HG02885 (cell line): ENCODE data around the gene AP2A2.

Experiments used
- ATAC-seq: cut with Tn5 transposase; IDR thresholded peaks from one replicate; pipeline ENCODE4 v1.9.1; 2021; ENCODE audit warnings: mild to moderate bottlenecking; ENCODE audit not compliant: unreplicated experiment, poor library complexity

The AP2A2 gene

DNA sequence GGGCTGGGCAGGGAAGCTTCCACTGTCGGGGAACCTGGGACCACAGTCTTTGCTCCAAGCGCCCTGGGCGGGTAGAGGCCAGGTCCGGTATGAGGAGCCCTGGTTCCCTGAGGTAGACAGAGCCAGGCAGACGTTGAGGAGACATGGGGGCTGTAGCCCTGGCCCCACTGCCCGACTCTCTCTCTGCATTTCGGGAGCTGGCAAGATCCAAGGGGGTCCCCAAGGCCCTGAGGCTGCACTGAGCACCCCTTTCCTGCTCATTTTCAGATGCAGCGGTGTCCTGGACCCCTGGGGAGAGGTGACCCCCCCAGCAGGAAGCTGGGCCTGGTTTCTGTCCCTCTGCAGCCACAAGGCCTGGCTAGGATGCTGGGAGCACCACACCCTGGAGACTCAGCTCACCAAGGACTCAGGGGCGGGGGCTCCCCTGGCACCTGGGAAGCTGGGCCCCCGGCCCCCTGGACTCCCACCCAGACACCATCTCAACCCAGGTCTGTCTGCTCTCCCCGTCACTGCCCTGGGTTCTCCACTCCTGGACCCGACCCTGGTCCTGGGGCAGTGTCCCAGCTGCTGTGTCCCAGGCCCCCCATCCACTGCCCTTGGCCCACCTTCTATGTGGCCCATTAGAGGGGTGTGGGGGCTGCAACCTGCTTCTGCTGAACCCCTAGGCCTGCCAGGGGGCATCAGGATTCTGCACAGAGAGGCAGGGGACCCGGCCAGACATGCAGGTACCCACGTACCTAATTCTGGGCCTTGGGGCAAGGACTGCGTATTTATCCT is 125.9 kb downstream of the AP2A2 start:
- ATAC-seq = no peak

DNA sequence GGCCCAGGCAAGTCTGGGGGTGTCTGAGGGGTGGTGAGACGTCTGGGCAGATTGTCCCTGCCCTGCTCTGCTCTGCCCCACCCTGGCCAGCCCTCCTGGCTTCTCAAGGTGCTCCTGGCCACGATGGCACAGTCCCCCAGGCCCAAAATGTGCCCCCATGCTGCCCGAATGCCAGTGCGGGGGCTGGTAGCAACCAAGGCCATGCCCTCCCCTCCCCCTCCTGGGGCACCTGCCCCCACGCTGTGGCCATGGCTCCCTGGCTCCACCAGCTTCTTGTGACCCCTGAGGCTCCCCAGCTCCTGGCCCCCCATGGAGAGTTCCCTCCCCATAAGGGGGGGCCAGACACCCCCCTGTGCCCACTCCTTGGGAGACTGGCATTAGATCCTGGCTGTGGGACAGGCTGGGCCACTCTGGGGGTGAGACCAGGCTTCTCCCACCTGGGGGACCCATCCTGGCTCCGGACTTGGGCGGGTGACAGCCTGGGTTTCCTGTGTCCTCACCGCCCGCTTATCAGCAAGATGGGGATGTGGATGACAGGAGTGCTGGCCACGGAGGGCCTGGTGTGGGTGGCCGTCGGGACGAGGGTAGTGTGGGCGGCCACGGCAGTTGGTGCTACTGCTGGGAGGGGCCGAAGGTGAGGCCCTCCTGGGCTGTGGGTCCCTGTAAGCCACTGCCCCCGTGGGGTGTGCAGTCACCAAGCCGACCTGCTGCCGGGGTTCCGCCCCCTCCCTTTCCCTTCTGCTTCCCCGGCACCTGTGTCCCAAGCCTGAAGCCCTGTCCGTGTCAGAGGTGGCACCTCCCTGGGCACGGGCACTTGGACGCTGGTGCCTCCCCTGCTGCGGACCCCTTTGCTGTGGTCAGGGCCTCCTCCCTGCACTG is 126.7 kb downstream of the AP2A2 start:
- no peak for ATAC-seq

DNA sequence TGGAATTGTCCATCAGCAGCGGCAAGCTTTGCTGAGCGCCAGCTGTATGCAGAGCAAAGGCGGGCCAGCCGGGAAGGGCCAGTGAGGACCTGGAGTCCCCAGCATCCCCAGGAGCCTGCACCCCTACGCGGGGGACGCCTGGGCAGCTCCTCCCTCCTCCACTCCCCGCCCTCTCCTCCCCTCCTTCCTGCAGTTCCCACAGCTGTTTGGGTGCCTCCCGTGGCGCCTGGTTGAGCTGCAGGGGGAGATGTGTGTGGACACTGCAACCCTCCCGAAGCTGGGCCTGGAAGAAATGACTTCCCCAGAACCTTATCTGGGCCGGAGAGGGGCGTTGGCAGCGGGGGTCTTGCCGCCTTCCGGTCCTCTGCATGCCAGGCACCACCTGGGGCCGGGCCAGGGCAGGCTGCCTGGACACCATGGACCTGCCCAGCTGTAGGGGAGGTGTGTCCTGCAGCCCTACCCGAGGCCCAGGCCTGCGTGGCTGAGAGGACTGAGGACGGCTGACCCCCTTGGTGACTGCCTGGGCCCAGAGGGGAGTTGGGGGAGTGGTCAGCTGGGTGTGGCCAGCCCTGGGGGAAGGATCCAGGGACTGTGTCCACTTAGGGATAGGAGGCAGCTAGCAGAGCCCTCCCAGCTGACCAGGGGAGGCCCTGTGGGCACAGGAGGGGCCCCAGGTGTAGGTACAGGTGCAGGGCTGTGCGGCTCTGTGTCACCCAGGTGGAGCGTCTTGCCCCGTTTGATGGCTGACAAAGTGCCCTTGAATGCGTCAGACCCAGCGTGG is 127.6 kb downstream of the AP2A2 start:
- no peak for ATAC-seq

DNA sequence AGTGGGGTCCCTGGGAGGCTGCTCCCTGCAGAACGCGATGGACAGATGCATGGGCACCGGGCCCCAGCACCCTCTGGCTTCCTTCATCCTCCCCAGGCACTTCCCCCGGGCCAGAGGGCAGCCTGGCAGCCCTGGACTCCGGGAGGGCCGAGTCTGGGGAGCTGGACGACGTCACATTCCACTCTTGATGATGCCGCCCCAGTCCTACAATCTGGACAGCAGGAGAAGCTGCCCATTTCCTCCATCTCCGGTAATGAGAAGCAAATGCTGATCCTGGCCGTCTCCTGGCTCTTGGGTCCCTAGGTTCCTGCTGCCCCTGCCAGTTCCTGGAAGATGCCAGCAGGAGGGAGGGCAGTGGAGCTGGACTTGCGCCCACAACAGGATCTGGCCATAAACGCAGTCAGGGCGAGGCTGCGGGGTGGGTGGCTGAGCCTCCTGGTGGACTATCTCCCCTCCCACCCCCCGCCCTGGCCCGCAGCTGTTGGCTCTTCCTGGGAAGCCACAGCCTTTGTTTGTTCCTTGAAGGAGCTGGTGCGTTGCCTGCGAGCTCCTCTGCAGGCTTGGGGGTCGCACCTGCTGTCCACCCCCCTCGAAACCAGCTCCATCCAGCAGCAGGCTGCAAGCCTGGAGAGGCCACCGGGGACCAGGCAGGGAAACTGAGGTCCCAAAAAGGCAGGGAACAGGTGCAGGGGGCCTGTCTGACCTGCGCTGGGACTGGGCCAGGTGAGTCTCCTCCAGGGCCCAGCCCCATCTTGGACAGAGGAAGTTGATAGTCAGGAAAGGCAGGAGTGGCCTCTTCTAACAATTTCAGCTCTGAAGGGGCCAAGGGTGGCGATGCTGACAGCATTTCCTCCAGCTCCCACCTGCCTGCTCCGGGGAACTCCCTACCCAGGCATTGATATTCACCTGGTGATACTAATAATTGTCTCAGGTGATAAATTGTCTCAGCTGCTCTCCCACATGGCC is 128.8 kb downstream of the AP2A2 start:
- ATAC-seq = no peak

DNA sequence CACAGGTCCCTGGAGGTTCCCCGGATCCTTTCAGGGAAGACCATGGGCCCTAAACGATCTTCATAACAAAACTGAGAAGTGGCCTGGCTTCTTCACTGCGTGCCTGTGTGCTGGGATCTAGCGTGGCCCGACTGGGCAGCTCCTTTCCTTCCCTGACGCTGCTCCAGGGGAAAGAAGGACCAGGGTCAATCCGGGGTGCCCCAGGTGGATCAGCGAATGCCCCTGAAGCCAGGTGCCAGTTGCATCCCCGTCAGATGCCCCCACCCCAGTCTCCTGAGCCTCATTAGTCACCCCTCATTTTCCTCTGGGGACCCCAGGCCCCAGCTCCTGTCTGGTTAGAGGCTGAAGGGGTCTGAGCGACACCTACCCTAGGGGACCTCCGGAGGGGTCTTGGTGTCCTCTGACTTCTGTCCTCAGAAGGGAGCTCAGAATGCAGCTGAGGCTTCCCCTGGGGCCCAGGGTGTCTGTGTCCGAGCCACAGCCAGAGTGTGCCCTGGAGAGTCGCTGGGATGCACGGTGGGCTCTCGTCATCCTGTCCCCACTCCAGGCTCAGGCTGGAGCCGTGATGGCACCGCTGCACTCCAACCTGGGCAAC is 129.5 kb downstream of the AP2A2 start:
- no peak for ATAC-seq

DNA sequence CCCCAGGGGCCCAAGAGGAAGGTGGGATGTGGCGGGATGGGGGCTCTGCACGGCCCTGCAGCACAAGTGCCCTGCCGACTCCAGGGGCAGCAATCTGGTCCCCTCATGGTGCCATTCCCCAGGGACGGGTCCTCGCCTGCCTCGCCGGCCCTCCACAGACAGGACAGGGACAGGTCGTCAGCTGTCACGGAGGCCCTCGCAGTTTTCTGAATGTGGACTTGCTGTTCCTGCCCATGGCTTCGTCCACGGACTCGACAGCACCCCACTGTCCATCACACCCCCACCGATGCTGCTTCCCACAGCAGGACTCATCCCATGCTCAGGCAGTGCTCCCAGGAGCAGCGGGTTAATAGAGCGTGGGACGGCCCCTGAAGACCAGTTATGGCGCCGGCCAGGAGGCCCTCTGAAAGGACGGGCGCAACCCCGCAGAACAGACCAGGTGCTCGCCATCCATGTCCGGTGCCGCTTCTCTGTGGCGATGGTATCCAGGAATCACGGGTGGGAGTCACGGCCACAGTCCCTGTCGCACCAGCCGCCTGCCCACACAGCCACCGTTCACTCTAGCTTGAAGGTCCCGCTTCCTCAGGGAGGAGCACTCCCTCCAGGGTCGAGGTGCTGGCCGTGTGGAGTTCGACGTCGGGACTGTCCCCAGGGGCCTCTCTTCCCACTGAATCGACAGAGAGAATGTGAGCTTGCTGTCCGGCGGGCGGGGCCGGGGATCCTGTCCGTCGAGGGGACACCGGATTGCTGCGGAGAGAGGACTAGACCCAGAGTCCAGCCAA is 130.5 kb downstream of the AP2A2 start:
- ATAC-seq = no peak

DNA sequence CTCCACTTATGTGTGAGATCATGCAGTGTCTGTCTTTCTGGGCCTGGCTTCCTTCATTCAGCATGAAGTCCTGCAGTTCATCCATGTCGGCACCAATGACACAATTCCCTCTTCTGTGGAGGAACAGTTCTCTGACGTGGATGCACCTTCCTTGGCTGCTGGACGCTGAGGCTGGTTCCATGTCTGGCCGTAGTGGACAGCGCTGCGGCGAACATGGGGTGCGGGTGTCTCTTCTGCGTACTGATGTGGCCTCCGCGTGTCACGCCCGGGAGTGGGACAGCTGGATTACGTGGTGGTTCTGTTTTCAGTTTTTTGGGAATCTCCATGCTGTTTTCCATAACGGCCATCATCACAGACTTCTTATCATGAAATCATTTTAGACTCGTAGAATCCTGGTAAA is 132.1 kb downstream of the AP2A2 start:
- no peak for ATAC-seq

DNA sequence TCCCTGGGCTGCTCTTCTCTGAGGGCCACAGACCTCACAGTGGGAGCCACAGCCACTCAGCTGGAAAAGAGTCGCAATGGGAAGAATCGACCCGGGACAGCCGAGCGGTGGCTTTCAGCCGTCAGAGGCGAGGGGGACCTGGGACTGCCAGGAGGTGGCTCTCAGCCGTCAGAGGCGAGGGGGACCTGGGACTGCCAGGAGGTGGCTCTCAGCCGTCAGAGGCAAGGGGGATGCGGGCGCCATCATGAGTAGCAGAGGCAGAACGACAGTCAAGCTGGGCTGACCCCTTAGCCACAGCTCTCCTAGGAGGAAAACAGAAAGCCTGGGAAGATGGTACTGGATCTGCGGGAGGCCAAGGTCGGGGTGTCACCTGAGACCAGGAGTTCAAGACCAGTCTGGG is 134.1 kb downstream of the AP2A2 start:
- ATAC-seq = no peak

DNA sequence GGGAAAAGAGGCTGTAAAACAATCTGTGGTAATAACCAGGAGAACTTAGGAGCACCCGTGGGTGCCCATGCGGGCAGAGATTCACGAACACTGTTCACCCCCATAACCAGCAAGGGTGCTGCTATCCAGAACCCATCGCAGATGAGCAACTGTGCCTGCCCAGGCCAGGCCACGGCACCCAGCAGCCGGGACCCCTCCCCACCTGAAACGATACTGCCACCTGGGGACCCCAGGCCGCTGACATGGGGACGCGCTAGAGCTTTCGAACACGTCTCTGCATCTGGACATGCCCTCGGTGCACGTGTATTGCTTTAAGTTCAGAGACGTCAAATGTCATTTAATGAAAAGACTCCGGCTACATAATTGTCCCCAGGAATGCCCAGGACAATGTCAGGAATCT is 134.7 kb downstream of the AP2A2 start:
- ATAC-seq = no peak

DNA sequence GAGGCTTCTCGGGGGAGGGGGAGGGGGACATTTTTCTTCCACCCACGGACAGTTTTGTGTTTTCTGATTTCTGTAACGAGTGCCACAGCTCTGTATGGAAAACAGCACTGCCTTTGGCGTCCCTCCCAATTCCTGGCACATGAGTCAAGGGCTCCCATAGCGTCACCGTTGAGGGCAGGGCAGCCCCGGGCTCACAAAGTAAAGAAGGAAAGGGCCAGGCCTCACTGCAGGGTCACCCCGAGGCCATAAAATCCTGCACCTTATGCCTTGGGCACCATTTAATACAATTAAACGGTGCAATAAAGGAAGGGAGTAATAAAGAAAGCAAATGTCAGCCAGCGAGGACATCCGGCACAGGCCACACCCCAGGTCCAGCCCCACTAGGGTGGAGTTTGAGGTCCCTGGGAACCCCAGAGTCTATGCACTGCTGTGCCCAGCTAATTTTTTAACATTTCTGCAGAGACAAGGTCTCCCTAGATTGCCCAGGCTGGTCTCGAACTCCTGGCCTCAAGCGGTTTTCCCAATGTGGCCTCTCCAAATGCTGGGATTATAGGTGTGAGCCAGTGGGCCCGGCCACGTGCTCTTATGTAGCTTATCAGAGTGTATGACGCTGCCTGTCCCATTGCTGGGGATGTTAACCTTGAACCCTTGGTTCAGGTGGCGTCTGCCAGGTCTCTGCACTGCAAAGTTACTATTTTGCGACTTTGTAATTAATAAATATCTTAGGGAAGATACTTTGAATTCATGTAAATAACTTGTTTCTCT is 135.4 kb downstream of the AP2A2 start:
- no peak for ATAC-seq
